H9 (cell line): ENCODE data around the gene HECTD1. TPM values are rescaled to one million over a fixed set of nuclear protein-coding genes. Genes with fewer than 3 reads are reported as not detected.

Source experiments
- DNase-seq: peaks from one replicate; pipeline ENCODE4 v3.0.0-alpha.2; 2017
- H2AFZ ChIP-seq: one replicate; pipeline ENCODE4 v1.6.1; 2013; ENCODE audit warnings: mild to moderate bottlenecking, low read length, control low read depth, moderate library complexity
- H2AK5ac ChIP-seq: 2 replicates; pipeline ENCODE4 v1.6.1; 2013; ENCODE audit warnings: low read length, control low read depth, mixed read lengths; ENCODE audit not compliant: insufficient read length
- H2BK120ac ChIP-seq: one replicate; pipeline ENCODE4 v1.6.1; 2013; ENCODE audit warnings: low read depth, mild to moderate bottlenecking, low read length, control low read depth, inconsistent platforms; ENCODE audit not compliant: poor library complexity, severe bottlenecking
- H2BK12ac ChIP-seq: 2 replicates; pipeline ENCODE4 v1.6.1; 2013; ENCODE audit warnings: low read length, control low read depth, mixed read lengths, low read depth; ENCODE audit not compliant: insufficient read length
- H2BK15ac ChIP-seq: 2 replicates; pipeline ENCODE4 v1.6.1; 2013; ENCODE audit warnings: low read depth, low read length, control low read depth
- H2BK20ac ChIP-seq: one replicate; pipeline ENCODE4 v1.6.1; 2013; ENCODE audit warnings: low read depth, mild to moderate bottlenecking, low read length, control low read depth, inconsistent platforms; ENCODE audit not compliant: poor library complexity, severe bottlenecking
- H2BK5ac ChIP-seq: 2 replicates; pipeline ENCODE4 v1.6.1; 2013; ENCODE audit warnings: low read length, control low read depth, mixed read lengths; ENCODE audit not compliant: insufficient read length
- H3K14ac ChIP-seq: 2 replicates; pipeline ENCODE4 v1.6.1; 2013; ENCODE audit warnings: low read length, control low read depth; ENCODE audit not compliant: insufficient read depth
- H3K18ac ChIP-seq: 2 replicates; pipeline ENCODE4 v1.6.1; 2013; ENCODE audit warnings: low read depth, mild to moderate bottlenecking, mixed read lengths, low read length, control low read depth; ENCODE audit not compliant: insufficient read length
- H3K23ac ChIP-seq: 2 replicates; pipeline ENCODE4 v1.6.1; 2013; ENCODE audit warnings: low read length, control low read depth, mixed read lengths, low read depth; ENCODE audit not compliant: insufficient read length
- H3K23me2 ChIP-seq: 2 replicates; pipeline ENCODE4 v1.6.1; 2013; ENCODE audit warnings: low read depth, mild to moderate bottlenecking, mixed read lengths, low read length, control low read depth; ENCODE audit not compliant: insufficient read length, poor library complexity, severe bottlenecking
- H3K27ac ChIP-seq: 2 replicates; pipeline ENCODE4 v1.5.1; 2013; ENCODE audit warnings: low read length, control low read depth, mixed read lengths, low read depth; ENCODE audit not compliant: insufficient read length
- H3K27me3 ChIP-seq: 2 replicates; pipeline ENCODE4 v1.6.1; 2013; ENCODE audit warnings: low read length, control low read depth, inconsistent platforms; ENCODE audit not compliant: insufficient read depth
- H3K4ac ChIP-seq: 2 replicates; pipeline ENCODE4 v1.6.1; 2013; ENCODE audit warnings: low read depth, mild to moderate bottlenecking, control low read depth, inconsistent platforms, low read length, moderate library complexity
- H3K4me1 ChIP-seq: 2 replicates; pipeline ENCODE4 v1.6.1; 2013; ENCODE audit warnings: low read length, control low read depth, inconsistent platforms; ENCODE audit not compliant: insufficient read depth
- H3K4me2 ChIP-seq: 2 replicates; pipeline ENCODE4 v1.6.1; 2013; ENCODE audit warnings: low read length, control low read depth, mixed read lengths; ENCODE audit not compliant: insufficient read length, insufficient read depth
- H3K56ac ChIP-seq: 2 replicates; pipeline ENCODE4 v1.6.1; 2013; ENCODE audit warnings: low read depth, mild to moderate bottlenecking, mixed read lengths, low read length, control low read depth; ENCODE audit not compliant: insufficient read length
- H3K79me1 ChIP-seq: 2 replicates; pipeline ENCODE4 v1.6.1; 2013; ENCODE audit warnings: low read depth, mild to moderate bottlenecking, moderate library complexity, low read length, control low read depth, inconsistent platforms; ENCODE audit not compliant: insufficient read depth, poor library complexity, severe bottlenecking
- H3K79me2 ChIP-seq: 2 replicates; pipeline ENCODE4 v1.6.1; 2013; ENCODE audit warnings: low read length, control low read depth, inconsistent platforms; ENCODE audit not compliant: insufficient read depth
- H3K9ac ChIP-seq: 2 replicates; pipeline ENCODE4 v1.6.1; 2013; ENCODE audit warnings: low read length, control low read depth, mixed read lengths; ENCODE audit not compliant: insufficient read length; ENCODE audit errors: extremely low read depth
- H3K9me3 ChIP-seq: one replicate; pipeline ENCODE4 v1.6.1; 2013; ENCODE audit warnings: low read depth, low read length, inconsistent platforms; ENCODE audit not compliant: control insufficient read depth
- H3T11ph ChIP-seq: one replicate; pipeline ENCODE4 v1.6.1; 2013; ENCODE audit warnings: mild to moderate bottlenecking, low read length, control low read depth, inconsistent platforms
- H4K20me1 ChIP-seq: one replicate; pipeline ENCODE4 v1.6.1; 2013; ENCODE audit not compliant: control insufficient read depth, insufficient read length, insufficient read depth
- H4K5ac ChIP-seq: 2 replicates; pipeline ENCODE4 v1.6.1; 2013; ENCODE audit warnings: low read depth, mild to moderate bottlenecking, mixed read lengths, low read length, control low read depth; ENCODE audit not compliant: insufficient read length
- H4K8ac ChIP-seq: replicated peaks from 2 replicates; pipeline ENCODE4 v1.6.1; 2013; ENCODE audit warnings: low read length, control low read depth, mixed read lengths, low read depth; ENCODE audit not compliant: insufficient read length
- H4K91ac ChIP-seq: 2 replicates; pipeline ENCODE4 v1.6.1; 2013; ENCODE audit warnings: low read depth, mild to moderate bottlenecking, moderate library complexity, mixed read lengths, low read length, control low read depth; ENCODE audit not compliant: insufficient read length
- H3K27ac Mint-ChIP-seq, 3 experiments: 2 replicates in 2 of 3; 3 replicates in 1 of 3; pipeline ENCODE4 v1.8.0; 2020 to 2021; ENCODE audit warnings: mixed read lengths in 3 of 3, mild to moderate bottlenecking in 1 of 3, moderate library complexity in 1 of 3
- H3K27me3 Mint-ChIP-seq: 2 replicates; pipeline ENCODE4 v1.8.0; 2021; ENCODE audit warnings: low read depth, mild to moderate bottlenecking, moderate library complexity, mixed read lengths
- H3K36me3 Mint-ChIP-seq, 3 experiments: 2 replicates in 2 of 3; 3 replicates in 1 of 3; pipeline ENCODE4 v1.8.0; 2020 to 2021; ENCODE audit warnings: low read depth in 3 of 3, mixed read lengths in 3 of 3; ENCODE audit not compliant: insufficient read depth in 1 of 3
- H3K4me1 Mint-ChIP-seq, 2 experiments: 2 replicates each; pipeline ENCODE4 v1.8.0; 2020; ENCODE audit warnings: mixed read lengths in 2 of 2
- H3K4me3 Mint-ChIP-seq, 2 experiments: 2 replicates in 1 of 2; 3 replicates in 1 of 2; pipeline ENCODE4 v1.8.0; 2020 to 2021; ENCODE audit warnings: mild to moderate bottlenecking in 2 of 2, mixed read lengths in 2 of 2, moderate library complexity in 1 of 2
- H3K9me3 Mint-ChIP-seq, 2 experiments: 2 replicates in 1 of 2; 3 replicates in 1 of 2; pipeline ENCODE4 v1.8.0; 2020; ENCODE audit warnings: mild to moderate bottlenecking in 2 of 2, mixed read lengths in 2 of 2, moderate library complexity in 1 of 2
- WGBS: extraction: QIAGEN DNeasy Blood & Tissue Kit; methylation state at CpG from one replicate; pipeline ENCODE4 v1.1.7; 2013; ENCODE audit warnings: missing lambda C conversion rate, low lambda C conversion rate, mixed read lengths; ENCODE audit not compliant: insufficient read length; ENCODE audit errors: extremely low coverage; 5-methylcytosine and 5-hydroxymethylcytosine counted together
- total RNA-seq: library from RNA; stranded (reverse); gene quantifications from 2 replicates; pipeline ENCODE4 v1.2.1, GENCODE V29; 2021
- TF ChIP-seq, protein P1 (sequence below): fragments of 200-600 bp; sonication (generic); conservative IDR thresholded peaks from 3 replicates; pipeline ENCODE4 v1.8.0; 2021; ENCODE audit warnings: antibody characterized with exemption, mild to moderate bottlenecking

HECTD1 gene
- total RNA-seq, 1 experiment from 2014 or later = 135 TPM

DNA sequence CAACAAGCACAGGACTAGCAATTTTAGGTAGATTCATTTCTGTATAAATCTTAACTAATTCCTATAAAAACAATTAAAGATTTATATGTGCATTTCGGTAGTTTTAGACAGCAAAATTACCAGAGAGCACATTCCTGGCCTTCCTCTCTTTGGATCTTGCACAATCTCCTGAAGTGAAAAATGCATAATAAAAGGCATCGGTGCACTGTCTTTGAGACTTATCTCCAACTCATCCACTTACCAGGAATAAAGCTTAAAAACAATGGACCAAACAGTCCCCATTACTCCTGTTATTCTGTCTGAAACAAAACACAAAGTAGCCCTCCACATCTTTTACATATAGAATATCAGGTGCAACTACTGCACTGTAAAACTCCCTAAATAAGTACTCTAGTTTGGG is 69.3 kb downstream of the HECTD1 start:
- H2BK120ac ChIP-seq = no peak overlapping the region
- Mint-ChIP-seq H3K27me3 (no peaks in the 10 kb centered on the region), H3K27ac (no peak overlapping the region; a peak in 1 of 7 replicates), H3K4me1 (no peaks in the 10 kb centered on the region), H3K36me3 (peaks cover 29 to 62% (median 60%) of the 10 kb centered on the region in 3 experiments; a peak in 6 of 7 replicates), H3K9me3 (no peaks in the 10 kb centered on the region), H3K4me3 (no peak overlapping the region)
- H3K4ac ChIP-seq = no peak overlapping the region
- no peaks in the 10 kb centered on the region for H3K4me1 ChIP-seq
- no peaks in the 10 kb centered on the region for H4K20me1 ChIP-seq
- no peak overlapping the region for H3K18ac ChIP-seq
- no peak overlapping the region for H3K4me2 ChIP-seq
- H3K23me2 ChIP-seq = no peaks in the 10 kb centered on the region
- no peak overlapping the region for H2AK5ac ChIP-seq
- H2BK15ac ChIP-seq = no peak overlapping the region
- H3K27me3 ChIP-seq = no peaks in the 10 kb centered on the region
- WGBS = no CpG with 5 or more reads among the region's 2 CpGs
- H2BK12ac ChIP-seq = no peak overlapping the region
- no peak overlapping the region for H3T11ph ChIP-seq
- H3K14ac ChIP-seq = no peak overlapping the region
- H3K9ac ChIP-seq = no peak overlapping the region
- no peak overlapping the region for H4K8ac ChIP-seq
- H3K79me2 ChIP-seq = no peaks in the 10 kb centered on the region
- no peak overlapping the region for H3K56ac ChIP-seq
- TF ChIP-seq, protein P1, sequence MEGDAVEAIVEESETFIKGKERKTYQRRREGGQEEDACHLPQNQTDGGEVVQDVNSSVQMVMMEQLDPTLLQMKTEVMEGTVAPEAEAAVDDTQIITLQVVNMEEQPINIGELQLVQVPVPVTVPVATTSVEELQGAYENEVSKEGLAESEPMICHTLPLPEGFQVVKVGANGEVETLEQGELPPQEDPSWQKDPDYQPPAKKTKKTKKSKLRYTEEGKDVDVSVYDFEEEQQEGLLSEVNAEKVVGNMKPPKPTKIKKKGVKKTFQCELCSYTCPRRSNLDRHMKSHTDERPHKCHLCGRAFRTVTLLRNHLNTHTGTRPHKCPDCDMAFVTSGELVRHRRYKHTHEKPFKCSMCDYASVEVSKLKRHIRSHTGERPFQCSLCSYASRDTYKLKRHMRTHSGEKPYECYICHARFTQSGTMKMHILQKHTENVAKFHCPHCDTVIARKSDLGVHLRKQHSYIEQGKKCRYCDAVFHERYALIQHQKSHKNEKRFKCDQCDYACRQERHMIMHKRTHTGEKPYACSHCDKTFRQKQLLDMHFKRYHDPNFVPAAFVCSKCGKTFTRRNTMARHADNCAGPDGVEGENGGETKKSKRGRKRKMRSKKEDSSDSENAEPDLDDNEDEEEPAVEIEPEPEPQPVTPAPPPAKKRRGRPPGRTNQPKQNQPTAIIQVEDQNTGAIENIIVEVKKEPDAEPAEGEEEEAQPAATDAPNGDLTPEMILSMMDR = no peak
- no peak overlapping the region for H4K91ac ChIP-seq
- no peak overlapping the region for H2BK5ac ChIP-seq
- H2AFZ ChIP-seq = no peak overlapping the region
- H2BK20ac ChIP-seq = no peak overlapping the region
- no peaks in the 10 kb centered on the region for H3K79me1 ChIP-seq
- no peak overlapping the region for H3K23ac ChIP-seq
- H3K9me3 ChIP-seq = no peaks in the 10 kb centered on the region
- H3K27ac ChIP-seq = no peak overlapping the region
- DNase-seq = no peak
- no peak overlapping the region for H4K5ac ChIP-seq
